Body of pancreas (tissue), 4 donors: ENCODE results near the gene TASL.

Source experiments
- CTCF ChIP-seq, 7 experiments: fragments of 450-650 bp in 4 of 7; fragments of 200-600 bp in 3 of 7; sonication (generic) in 3 of 7; IDR thresholded peaks; one replicate each; pipeline ENCODE4 v1.5.1; 2016 to 2019; ENCODE audit warnings: antibody characterized with exemption in 7 of 7
- POLR2A ChIP-seq, 3 donors: fragments of 450-650 bp; IDR thresholded peaks; one replicate each; pipeline ENCODE4 v1.6.1; 2016; ENCODE audit warnings: antibody characterized with exemption in 3 of 3, mild to moderate bottlenecking in 2 of 3

- TF ChIP-seq CTCF (IDR thresholded peaks at IDR 0.05): no peak
- TF ChIP-seq POLR2A (IDR thresholded peaks at IDR 0.05): no peak
These were observed 56.0 kb downstream of the TASL start for GRCh38 chrX:30521440-30522182.
